ENCODE results near the gene AP3M1. TPM values are rescaled to one million over a fixed set of nuclear protein-coding genes. Genes with fewer than 3 reads are reported as not detected.

Gene AP3M1
- total RNA-seq, 1 donor from 2014 or later: 48.0 TPM

GRCh38 chr10:74171625-74172024 lies 21.0 kb upstream of the AP3M1 start:
- Mint-ChIP-seq H3K9me3 (no peaks in the 10 kb centered on the region), H3K27ac (no peak overlapping the region), H3K4me3 (no peak overlapping the region)

GRCh38 chr10:74167443-74167842 lies 16.8 kb upstream of the AP3M1 start:
- no peaks in the 10 kb centered on the region for H3K36me3 Mint-ChIP-seq
- H3K9me3 Mint-ChIP-seq: no peaks in the 10 kb centered on the region
- H3K4me3 Mint-ChIP-seq: no peak overlapping the region
- no peak for DNase-seq (ENCODE audit: extremely low spot score, unreplicated experiment)
- TF ChIP-seq, protein P1, sequence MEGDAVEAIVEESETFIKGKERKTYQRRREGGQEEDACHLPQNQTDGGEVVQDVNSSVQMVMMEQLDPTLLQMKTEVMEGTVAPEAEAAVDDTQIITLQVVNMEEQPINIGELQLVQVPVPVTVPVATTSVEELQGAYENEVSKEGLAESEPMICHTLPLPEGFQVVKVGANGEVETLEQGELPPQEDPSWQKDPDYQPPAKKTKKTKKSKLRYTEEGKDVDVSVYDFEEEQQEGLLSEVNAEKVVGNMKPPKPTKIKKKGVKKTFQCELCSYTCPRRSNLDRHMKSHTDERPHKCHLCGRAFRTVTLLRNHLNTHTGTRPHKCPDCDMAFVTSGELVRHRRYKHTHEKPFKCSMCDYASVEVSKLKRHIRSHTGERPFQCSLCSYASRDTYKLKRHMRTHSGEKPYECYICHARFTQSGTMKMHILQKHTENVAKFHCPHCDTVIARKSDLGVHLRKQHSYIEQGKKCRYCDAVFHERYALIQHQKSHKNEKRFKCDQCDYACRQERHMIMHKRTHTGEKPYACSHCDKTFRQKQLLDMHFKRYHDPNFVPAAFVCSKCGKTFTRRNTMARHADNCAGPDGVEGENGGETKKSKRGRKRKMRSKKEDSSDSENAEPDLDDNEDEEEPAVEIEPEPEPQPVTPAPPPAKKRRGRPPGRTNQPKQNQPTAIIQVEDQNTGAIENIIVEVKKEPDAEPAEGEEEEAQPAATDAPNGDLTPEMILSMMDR (conservative IDR thresholded peaks at IDR 0.05): no peak
- H3K27me3 Mint-ChIP-seq: no peaks in the 10 kb centered on the region
- H3K27ac Mint-ChIP-seq: no peak overlapping the region
- peaks cover 17% of the 10 kb centered on the region for H3K4me1 Mint-ChIP-seq (ENCODE audit: unreplicated experiment)

More at GRCh38 chr10:74171625-74172024, 21.0 kb upstream of the AP3M1 start:
- Mint-ChIP-seq H3K27me3 (no peaks in the 10 kb centered on the region), H3K4me1 (ENCODE audit: unreplicated experiment) (peaks cover 7% of the 10 kb centered on the region), H3K36me3 (no peaks in the 10 kb centered on the region)
- DNase-seq (ENCODE audit: extremely low spot score, unreplicated experiment): no peak
- TF ChIP-seq, protein P1 (conservative IDR thresholded peaks at IDR 0.05): no peak

DNA sequence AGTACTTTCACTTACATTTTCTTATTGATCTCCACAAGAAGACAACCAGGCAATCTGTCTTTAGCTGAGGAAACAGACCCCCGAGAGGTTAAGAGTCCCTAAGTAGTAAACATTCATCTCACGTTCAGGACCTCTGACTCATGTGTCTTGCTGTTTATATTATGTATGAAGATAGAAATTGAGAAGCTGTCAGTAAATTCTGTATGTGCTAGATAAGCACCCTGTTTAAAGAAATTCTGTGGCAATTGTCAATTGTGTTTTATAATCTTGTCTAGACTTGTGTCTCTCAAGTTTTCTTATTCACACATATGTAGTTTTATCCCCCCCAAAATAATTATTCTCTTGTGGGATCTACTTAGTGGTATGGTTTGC lies 14.9 kb upstream of the AP3M1 start:
- Mint-ChIP-seq H3K36me3 (no peaks in the 10 kb centered on the region), H3K27me3 (no peaks in the 10 kb centered on the region), H3K4me3 (no peak overlapping the region), H3K4me1 (ENCODE audit: unreplicated experiment) (peaks cover 17% of the 10 kb centered on the region), H3K27ac (no peak overlapping the region), H3K9me3 (no peaks in the 10 kb centered on the region)
- TF ChIP-seq, protein P1 (conservative IDR thresholded peaks at IDR 0.05): no peak
- no peak for DNase-seq (ENCODE audit: extremely low spot score, unreplicated experiment)

DNA sequence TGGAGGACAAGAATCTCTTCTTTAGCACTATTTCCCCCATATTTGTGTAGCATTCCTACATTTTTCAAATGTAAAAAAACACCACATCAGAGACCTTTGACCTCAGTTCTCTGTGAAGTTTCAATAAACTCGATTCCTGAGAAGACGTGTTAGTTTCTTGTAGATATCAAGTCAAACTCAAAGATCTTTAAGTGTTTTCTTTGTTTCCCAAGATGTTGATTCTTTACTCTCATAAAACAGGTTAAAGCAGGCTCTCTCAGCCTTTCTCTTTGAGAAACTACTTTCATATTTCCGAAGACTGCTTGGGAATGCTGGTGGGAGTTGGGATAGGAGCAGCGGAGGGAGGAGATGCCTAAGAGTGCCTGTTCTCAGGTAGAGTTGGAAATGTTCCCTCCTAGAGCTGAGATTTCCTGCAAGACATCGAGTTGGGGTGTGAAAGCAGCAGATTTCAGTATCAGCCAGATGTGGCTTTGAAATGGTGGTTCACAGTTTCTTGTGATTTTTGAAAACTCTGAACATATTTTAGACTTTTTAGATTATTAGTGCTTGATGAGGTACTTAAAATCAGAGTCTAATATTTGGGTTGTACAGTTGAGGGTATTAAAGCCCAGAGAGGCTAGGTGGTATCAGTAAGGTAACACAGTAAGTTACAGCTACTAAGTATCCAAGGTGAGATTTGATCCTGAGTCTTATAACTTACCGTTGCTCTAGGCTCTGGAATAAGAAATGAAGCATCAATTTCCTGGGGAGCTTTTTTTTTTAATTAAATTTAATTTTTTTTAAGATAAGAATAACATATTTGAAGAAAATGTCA lies 14.3 kb upstream of the AP3M1 start:
- H3K9me3 Mint-ChIP-seq: no peaks in the 10 kb centered on the region
- H3K27me3 Mint-ChIP-seq: no peaks in the 10 kb centered on the region
- TF ChIP-seq, protein P1 (conservative IDR thresholded peaks at IDR 0.05): no peak
- H3K27ac Mint-ChIP-seq: no peak overlapping the region
- H3K4me3 Mint-ChIP-seq: no peak overlapping the region
- H3K36me3 Mint-ChIP-seq: no peaks in the 10 kb centered on the region
- peaks cover 17% of the 10 kb centered on the region for H3K4me1 Mint-ChIP-seq (ENCODE audit: unreplicated experiment)
- no peak for DNase-seq (ENCODE audit: extremely low spot score, unreplicated experiment)

DNA sequence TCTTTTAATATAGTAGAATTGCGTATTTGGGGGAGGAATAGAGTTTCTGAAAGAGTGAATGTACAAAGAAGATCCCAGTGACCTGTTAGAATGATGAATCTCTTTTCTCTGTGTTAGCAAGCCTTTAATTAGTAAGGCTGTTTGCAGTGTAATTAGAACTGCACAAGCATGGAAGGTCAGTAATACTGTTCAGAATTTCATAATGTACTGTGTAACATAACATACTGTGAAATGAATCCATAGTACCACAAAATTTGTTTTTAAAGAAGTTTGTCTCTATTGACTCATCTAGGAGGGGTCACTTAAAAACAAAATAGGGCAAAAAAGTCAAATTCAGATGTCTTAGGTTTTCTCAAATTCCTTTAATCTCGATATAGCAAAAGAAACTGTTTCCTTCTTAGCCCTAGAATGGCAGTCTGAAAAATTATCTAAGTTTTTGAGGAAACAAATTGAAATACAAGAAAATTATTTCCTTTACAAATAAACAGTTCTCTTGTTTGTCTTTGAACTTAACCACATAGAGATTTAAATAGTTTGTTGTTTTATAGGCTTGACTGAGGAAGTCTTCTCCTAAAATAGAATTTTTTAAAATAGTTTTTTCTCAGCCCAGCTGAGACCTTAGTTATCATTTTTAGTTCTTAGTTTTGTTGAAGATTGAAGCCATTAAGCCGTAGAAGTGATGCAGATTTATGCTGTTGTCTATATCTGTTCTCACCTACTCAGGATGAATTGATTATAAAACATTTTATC lies 12.9 kb upstream of the AP3M1 start:
- DNase-seq (ENCODE audit: extremely low spot score, unreplicated experiment): no peak
- TF ChIP-seq, protein P1 (conservative IDR thresholded peaks at IDR 0.05): no peak
- H3K27ac Mint-ChIP-seq: no peak overlapping the region
- no peaks in the 10 kb centered on the region for H3K9me3 Mint-ChIP-seq
- no peak overlapping the region for H3K4me3 Mint-ChIP-seq
- no peaks in the 10 kb centered on the region for H3K36me3 Mint-ChIP-seq
- H3K4me1 Mint-ChIP-seq (ENCODE audit: unreplicated experiment): peaks cover 17% of the 10 kb centered on the region
- no peaks in the 10 kb centered on the region for H3K27me3 Mint-ChIP-seq
